GM11168 (cell line): ENCODE results near the gene ST14.

Experiments
- in situ Hi-C: fragments of 300-500 bp; cut with MboI; formaldehyde crosslinking; loops from one replicate; pipeline ENCODE4 v1.12.0; 2022; ENCODE audit warnings: low sequenced_read_pairs; ENCODE audit not compliant: unreplicated experiment

ST14 gene

GRCh38 chr11:130159657-130160497 is at the start of gene ST14:
Gene ST14 (plus strand): TSS chr11:130159782. CDS start chr11:130159980, 198 bp downstream.
- in situ Hi-C loops, result no loop called here

DNA sequence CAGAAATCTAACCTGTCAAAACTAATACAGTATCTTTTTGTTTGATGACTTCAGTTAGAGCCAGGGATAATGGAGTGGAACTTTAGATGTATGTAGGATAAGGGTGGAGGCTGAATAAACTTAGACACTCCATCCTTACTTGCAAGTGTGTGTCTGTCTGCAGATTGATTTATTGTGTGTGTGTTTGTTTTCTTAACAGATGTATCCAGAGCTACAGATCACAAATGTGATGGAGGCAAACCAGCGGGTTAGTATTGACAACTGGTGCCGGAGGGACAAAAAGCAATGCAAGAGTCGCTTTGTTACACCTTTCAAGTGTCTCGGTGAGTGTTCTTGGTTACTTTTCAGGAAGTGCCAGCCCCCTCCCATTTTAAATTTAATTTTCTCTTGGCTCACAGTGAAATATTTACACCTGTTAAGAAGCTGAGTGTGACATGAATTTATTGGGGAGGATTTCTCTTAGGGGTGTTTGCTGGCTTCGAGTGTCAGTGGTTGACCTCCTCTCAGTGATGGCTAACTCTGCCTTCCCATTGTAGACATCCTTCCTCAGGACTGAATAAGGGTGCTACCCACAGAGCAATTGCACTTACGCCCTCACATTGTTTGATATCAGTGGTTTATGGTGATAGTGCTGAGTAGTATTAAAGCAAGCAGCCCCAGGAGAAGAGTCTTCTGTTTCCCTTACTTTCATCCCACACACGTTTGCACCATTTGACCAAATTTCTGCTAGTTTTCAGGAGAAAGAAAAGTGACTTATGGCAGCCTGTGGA is 49.1 kb upstream of the ST14 start:
- in situ Hi-C loops, result no loop called here

- in situ Hi-C loops, result no loop called here
These were observed 47.3 kb upstream of the ST14 start for GRCh38 chr11:130112071-130112830.

DNA sequence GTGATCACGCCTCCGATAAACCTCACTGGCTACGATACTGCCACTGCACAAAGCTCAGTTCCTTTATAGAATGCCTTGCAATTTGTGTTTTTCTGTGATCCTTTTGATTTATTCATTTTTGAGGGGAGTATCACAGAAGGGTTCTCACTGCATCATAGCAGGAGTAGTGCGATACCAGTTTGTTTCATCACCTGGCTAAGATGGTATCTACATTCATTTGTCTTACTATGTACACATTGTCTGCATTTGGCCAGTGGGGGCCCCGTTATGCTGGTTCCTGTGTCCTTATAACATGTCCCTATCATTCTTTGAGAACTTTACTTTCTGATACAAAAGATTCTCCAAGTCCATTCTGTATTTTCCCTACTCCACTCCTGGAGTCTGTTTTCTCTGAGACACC is 45.3 kb upstream of the ST14 start:
- in situ Hi-C loops, result no loop called here

- in situ Hi-C loops, result no loop called here
These were observed 44.9 kb upstream of the ST14 start for GRCh38 chr11:130114726-130115125.

- in situ Hi-C loops, result no loop called here
These were observed 44.4 kb upstream of the ST14 start for GRCh38 chr11:130115218-130115617.

DNA sequence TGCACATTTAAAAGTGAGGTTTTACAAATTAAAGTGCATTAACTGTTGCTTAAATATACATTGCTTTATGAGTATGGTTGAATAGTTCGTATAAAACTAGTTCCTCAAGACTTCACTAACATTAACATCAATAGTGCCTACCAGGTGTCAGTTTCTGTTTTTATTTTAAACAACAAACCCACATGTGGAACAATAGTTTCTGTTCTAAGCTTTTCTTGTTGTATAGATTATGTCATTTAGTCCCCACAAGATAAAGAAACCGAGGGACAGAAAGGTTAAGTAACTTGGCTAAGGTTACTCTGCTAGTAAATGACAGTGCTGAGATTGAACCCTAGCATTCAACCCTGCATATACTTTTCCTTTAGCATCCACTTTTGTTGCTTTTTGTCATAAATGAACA is 41.4 kb upstream of the ST14 start:
- in situ Hi-C loops, result no loop called here

GRCh38 chr11:130118636-130119387 is 40.8 kb upstream of the ST14 start:
- in situ Hi-C loops, result no loop called here

GRCh38 chr11:130120045-130120444 is 39.5 kb upstream of the ST14 start:
- in situ Hi-C loops, result no loop called here

GRCh38 chr11:130121445-130121978 is 38.1 kb upstream of the ST14 start:
- in situ Hi-C loops, result no loop called here

GRCh38 chr11:130122141-130122575 is 37.4 kb upstream of the ST14 start:
- in situ Hi-C loops, result no loop called here

- in situ Hi-C loops, result no loop called here
These were observed 36.1 kb upstream of the ST14 start for GRCh38 chr11:130123414-130124040.

- in situ Hi-C loops, result no loop called here
These were observed 35.5 kb upstream of the ST14 start for GRCh38 chr11:130124096-130124495.

- in situ Hi-C loops, result no loop called here
These were observed 33.9 kb upstream of the ST14 start for GRCh38 chr11:130125638-130126037.

GRCh38 chr11:130126516-130126915 is 33.1 kb upstream of the ST14 start:
- in situ Hi-C loops, result no loop called here

DNA sequence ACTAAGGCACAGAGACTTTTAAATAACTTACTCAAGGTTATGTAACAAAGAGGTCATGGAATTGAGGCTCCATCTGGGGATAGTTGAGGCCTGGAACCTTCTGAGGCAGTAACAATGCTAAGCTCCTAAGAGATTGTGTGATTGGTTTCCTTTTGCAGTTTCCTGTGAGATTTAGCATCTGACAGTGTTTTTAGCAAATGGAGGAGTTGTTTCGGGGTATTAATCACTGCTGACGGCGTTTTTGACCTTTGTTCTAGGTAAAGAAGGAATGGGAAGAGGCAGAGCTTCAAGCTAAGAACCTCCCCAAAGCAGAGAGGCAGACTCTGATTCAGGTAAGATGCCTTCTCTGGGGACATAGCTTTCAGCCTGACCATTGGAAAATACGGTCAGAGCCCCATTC is 32.1 kb upstream of the ST14 start:
- in situ Hi-C loops, result no loop called here

DNA sequence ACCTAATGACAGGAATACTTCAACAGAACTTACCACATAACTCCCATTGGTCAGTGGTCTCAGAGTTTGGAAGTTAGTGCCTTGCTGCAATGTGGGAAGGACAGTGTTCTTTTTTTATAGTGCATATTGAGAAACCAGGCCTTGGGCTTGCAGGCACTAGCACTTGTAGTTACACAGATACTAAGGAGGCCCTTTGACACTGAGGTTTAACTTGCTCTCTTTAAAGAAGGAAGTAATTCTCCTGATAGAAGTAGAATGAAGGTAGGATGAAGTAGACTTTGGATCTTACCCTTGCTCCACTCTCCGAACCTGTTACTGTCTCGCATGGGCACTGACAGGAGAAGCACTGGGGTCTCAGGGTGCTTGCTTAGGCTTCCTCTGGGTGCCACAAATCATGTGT is 31.0 kb upstream of the ST14 start:
- in situ Hi-C loops, result no loop called here

GRCh38 chr11:130129922-130130321 is 29.7 kb upstream of the ST14 start:
- in situ Hi-C loops, result loop anchor here (5.0 kb wide), 1 partner anchor 203 kb away; no protein-coding TSS in a partner anchor
